DND-41 (cell line): ENCODE results near the gene USP36.

Experiments used
- EZH2 ChIP-seq: IDR thresholded peaks from 3 replicates; pipeline ENCODE4 v1.6.1; 2012; ENCODE audit warnings: borderline replicate concordance, low read depth, mild to moderate bottlenecking, moderate library complexity, low read length, inconsistent platforms; ENCODE audit not compliant: severe bottlenecking
- TF ChIP-seq, protein P1 (sequence below): IDR thresholded peaks from 2 replicates; pipeline ENCODE4 v1.5.1; 2012; ENCODE audit warnings: borderline replicate concordance, low read length, moderate library complexity, mild to moderate bottlenecking; ENCODE audit not compliant: poor library complexity, severe bottlenecking; ENCODE audit errors: extremely low read depth

DNA sequence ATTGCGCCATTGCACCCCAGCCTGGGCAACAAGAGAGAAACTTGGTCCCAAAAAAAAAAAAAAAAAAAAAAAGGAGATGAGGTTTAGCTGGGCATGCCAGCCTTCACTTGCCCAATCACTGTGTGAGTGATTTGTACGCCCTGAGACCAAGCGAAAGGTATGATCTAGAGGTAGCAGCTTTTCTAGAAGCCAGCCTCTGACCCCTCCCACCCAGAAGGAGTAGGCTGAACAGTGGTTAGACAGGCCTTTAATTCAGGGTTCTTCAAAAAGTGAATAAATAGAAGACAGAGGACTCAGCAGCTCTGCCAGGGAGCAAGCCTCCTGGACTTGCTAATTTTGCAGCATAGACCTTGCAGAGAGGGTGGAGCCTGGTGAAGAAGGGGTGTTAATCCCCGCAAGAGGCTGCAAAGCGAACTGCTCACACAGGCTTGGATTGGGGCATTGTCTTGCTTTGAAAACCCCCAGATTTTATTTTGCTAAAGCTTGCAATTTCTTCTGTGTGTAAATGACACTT, 51.4 kb downstream of the USP36 start:
- TF ChIP-seq, protein P1, sequence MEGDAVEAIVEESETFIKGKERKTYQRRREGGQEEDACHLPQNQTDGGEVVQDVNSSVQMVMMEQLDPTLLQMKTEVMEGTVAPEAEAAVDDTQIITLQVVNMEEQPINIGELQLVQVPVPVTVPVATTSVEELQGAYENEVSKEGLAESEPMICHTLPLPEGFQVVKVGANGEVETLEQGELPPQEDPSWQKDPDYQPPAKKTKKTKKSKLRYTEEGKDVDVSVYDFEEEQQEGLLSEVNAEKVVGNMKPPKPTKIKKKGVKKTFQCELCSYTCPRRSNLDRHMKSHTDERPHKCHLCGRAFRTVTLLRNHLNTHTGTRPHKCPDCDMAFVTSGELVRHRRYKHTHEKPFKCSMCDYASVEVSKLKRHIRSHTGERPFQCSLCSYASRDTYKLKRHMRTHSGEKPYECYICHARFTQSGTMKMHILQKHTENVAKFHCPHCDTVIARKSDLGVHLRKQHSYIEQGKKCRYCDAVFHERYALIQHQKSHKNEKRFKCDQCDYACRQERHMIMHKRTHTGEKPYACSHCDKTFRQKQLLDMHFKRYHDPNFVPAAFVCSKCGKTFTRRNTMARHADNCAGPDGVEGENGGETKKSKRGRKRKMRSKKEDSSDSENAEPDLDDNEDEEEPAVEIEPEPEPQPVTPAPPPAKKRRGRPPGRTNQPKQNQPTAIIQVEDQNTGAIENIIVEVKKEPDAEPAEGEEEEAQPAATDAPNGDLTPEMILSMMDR = no peak
- no peak for TF ChIP-seq EZH2
